ENCODE data around the gene IL17RD. TPM values are rescaled to one million over a fixed set of nuclear protein-coding genes. Genes with fewer than 3 reads are reported as not detected.

The IL17RD gene
- total RNA-seq, 1 donor from 2014 or later = 2.9 TPM

GRCh38 chr3:57069503-57069902, 95.7 kb downstream of the IL17RD start:
- Mint-ChIP-seq H3K4me3 (ENCODE audit: unreplicated experiment) (no peak overlapping the region), H3K36me3 (ENCODE audit: unreplicated experiment) (no peaks in the 10 kb centered on the region), H3K27ac (ENCODE audit: unreplicated experiment) (no peak overlapping the region), H3K9me3 (ENCODE audit: unreplicated experiment) (peaks cover 6% of the 10 kb centered on the region), H3K4me1 (ENCODE audit: unreplicated experiment) (peaks cover 9% of the 10 kb centered on the region), H3K27me3 (ENCODE audit: unreplicated experiment) (no peaks in the 10 kb centered on the region)
- TF ChIP-seq CTCF (IDR thresholded peaks at IDR 0.05) = no peak
- DNase-seq (ENCODE audit: extremely low spot score, unreplicated experiment) = no peak

GRCh38 chr3:57068437-57069089, 96.6 kb downstream of the IL17RD start:
- no peak overlapping the region for H3K4me3 Mint-ChIP-seq (ENCODE audit: unreplicated experiment)
- no peak for TF ChIP-seq CTCF (IDR thresholded peaks at IDR 0.05)
- peaks cover 9% of the 10 kb centered on the region for H3K4me1 Mint-ChIP-seq (ENCODE audit: unreplicated experiment)
- no peak overlapping the region for H3K27ac Mint-ChIP-seq (ENCODE audit: unreplicated experiment)
- DNase-seq (ENCODE audit: extremely low spot score, unreplicated experiment) = no peak
- H3K36me3 Mint-ChIP-seq (ENCODE audit: unreplicated experiment) = no peaks in the 10 kb centered on the region
- peaks cover 6% of the 10 kb centered on the region for H3K9me3 Mint-ChIP-seq (ENCODE audit: unreplicated experiment)
- no peaks in the 10 kb centered on the region for H3K27me3 Mint-ChIP-seq (ENCODE audit: unreplicated experiment)

GRCh38 chr3:57066471-57066870, 98.7 kb downstream of the IL17RD start:
- no peak overlapping the region for H3K27ac Mint-ChIP-seq (ENCODE audit: unreplicated experiment)

GRCh38 chr3:57065588-57065987, 99.6 kb downstream of the IL17RD start:
- no peak overlapping the region for H3K27ac Mint-ChIP-seq (ENCODE audit: unreplicated experiment)
- peaks cover 3% of the 10 kb centered on the region for H3K9me3 Mint-ChIP-seq (ENCODE audit: unreplicated experiment)
- no peak for DNase-seq (ENCODE audit: extremely low spot score, unreplicated experiment)
- H3K4me3 Mint-ChIP-seq (ENCODE audit: unreplicated experiment) = no peak overlapping the region
- TF ChIP-seq CTCF (IDR thresholded peaks at IDR 0.05) = no peak
- H3K36me3 Mint-ChIP-seq (ENCODE audit: unreplicated experiment) = no peaks in the 10 kb centered on the region
- H3K4me1 Mint-ChIP-seq (ENCODE audit: unreplicated experiment) = peaks cover 11% of the 10 kb centered on the region
- no peaks in the 10 kb centered on the region for H3K27me3 Mint-ChIP-seq (ENCODE audit: unreplicated experiment)

More at GRCh38 chr3:57066471-57066870, 98.7 kb downstream of the IL17RD start:
- no peaks in the 10 kb centered on the region for H3K36me3 Mint-ChIP-seq (ENCODE audit: unreplicated experiment)
- no peak for DNase-seq (ENCODE audit: extremely low spot score, unreplicated experiment)
- peaks cover 9% of the 10 kb centered on the region for H3K4me1 Mint-ChIP-seq (ENCODE audit: unreplicated experiment)
- H3K4me3 Mint-ChIP-seq (ENCODE audit: unreplicated experiment) = no peak overlapping the region
- no peak for TF ChIP-seq CTCF (IDR thresholded peaks at IDR 0.05)
- peaks cover 6% of the 10 kb centered on the region for H3K9me3 Mint-ChIP-seq (ENCODE audit: unreplicated experiment)
- H3K27me3 Mint-ChIP-seq (ENCODE audit: unreplicated experiment) = no peaks in the 10 kb centered on the region

GRCh38 chr3:57064572-57064971, 100.6 kb downstream of the IL17RD start:
- no peaks in the 10 kb centered on the region for H3K36me3 Mint-ChIP-seq (ENCODE audit: unreplicated experiment)
- DNase-seq (ENCODE audit: extremely low spot score, unreplicated experiment) = no peak
- H3K4me1 Mint-ChIP-seq (ENCODE audit: unreplicated experiment) = peaks cover 17% of the 10 kb centered on the region
- no peaks in the 10 kb centered on the region for H3K9me3 Mint-ChIP-seq (ENCODE audit: unreplicated experiment)
- H3K27me3 Mint-ChIP-seq (ENCODE audit: unreplicated experiment) = no peaks in the 10 kb centered on the region
- no peak overlapping the region for H3K27ac Mint-ChIP-seq (ENCODE audit: unreplicated experiment)
- H3K4me3 Mint-ChIP-seq (ENCODE audit: unreplicated experiment) = no peak overlapping the region
- no peak for TF ChIP-seq CTCF (IDR thresholded peaks at IDR 0.05)

Data from osteocyte (in vitro differentiated cells).